ENCODE measurements around the gene TCAP. TPM values are rescaled to one million over a fixed set of nuclear protein-coding genes. Genes with fewer than 3 reads are reported as not detected.

The TCAP gene
- total RNA-seq, 2 experiments from 2014 or later, result 1.1 to 1.3 TPM

Other genes starting within 250 kb of the TCAP start
- 10 to 100 TPM; 53.2 to 73.0 TPM for gene MED1, start 214.1 kb upstream of the TCAP start, total RNA-seq
- gene CDK12, start 203.9 kb upstream of the TCAP start, total RNA-seq, result 10 to 100 TPM; 84.4 to 97.3 TPM
- gene NEUROD2, start 57.4 kb upstream of the TCAP start, total RNA-seq, result not detected
- gene PPP1R1B, start 38.4 kb upstream of the TCAP start, total RNA-seq, result not detected
- gene STARD3, start 28.2 kb upstream of the TCAP start, total RNA-seq, result 10 to 100 TPM; 70.5 to 75.7 TPM
- gene PNMT, start 3.1 kb downstream of the TCAP start, total RNA-seq, result not detected
- 10 to 100 TPM; 10.5 to 13.8 TPM for gene PGAP3, start 22.7 kb downstream of the TCAP start, total RNA-seq
- 1 to 10 TPM; 3.5 to 4.7 TPM for gene ERBB2, start 34.7 kb downstream of the TCAP start, total RNA-seq
- 10 to 100 TPM; 45.9 to 46.8 TPM for gene MIEN1, start 65.2 kb downstream of the TCAP start, total RNA-seq
- gene GRB7, start 72.6 kb downstream of the TCAP start, total RNA-seq, result under 1 TPM in 1 of 2 experiments, not detected in 1; 0.19 TPM
- 100 to 1,000 TPM in 1 of 2 experiments, 10 to 100 TPM in 1; 70.8 to 119 TPM for gene IKZF3, start 199.0 kb downstream of the TCAP start, total RNA-seq
- gene ZPBP2, start 202.9 kb downstream of the TCAP start, total RNA-seq, result under 1 TPM in 1 of 2 experiments, not detected in 1; 0.19 TPM